GM12865 (cell line): ENCODE data around the gene RANGRF.

Experiments used
- DNase-seq: peaks from one replicate; pipeline ENCODE4 v3.0.0; 2010; ENCODE audit warnings: low read depth
- H3K4me3 ChIP-seq: 2 replicates; pipeline ENCODE4 v1.5.1; 2011; ENCODE audit warnings: mild to moderate bottlenecking, low read depth, low read length, control low read depth
- TF ChIP-seq, protein P1 (sequence below): IDR thresholded peaks from 2 replicates; pipeline ENCODE4 v1.5.1; 2011; ENCODE audit warnings: low read length, control low read depth, low read depth, inconsistent platforms; ENCODE audit not compliant: insufficient read depth; ENCODE audit errors: missing control alignments

The RANGRF gene

DNA sequence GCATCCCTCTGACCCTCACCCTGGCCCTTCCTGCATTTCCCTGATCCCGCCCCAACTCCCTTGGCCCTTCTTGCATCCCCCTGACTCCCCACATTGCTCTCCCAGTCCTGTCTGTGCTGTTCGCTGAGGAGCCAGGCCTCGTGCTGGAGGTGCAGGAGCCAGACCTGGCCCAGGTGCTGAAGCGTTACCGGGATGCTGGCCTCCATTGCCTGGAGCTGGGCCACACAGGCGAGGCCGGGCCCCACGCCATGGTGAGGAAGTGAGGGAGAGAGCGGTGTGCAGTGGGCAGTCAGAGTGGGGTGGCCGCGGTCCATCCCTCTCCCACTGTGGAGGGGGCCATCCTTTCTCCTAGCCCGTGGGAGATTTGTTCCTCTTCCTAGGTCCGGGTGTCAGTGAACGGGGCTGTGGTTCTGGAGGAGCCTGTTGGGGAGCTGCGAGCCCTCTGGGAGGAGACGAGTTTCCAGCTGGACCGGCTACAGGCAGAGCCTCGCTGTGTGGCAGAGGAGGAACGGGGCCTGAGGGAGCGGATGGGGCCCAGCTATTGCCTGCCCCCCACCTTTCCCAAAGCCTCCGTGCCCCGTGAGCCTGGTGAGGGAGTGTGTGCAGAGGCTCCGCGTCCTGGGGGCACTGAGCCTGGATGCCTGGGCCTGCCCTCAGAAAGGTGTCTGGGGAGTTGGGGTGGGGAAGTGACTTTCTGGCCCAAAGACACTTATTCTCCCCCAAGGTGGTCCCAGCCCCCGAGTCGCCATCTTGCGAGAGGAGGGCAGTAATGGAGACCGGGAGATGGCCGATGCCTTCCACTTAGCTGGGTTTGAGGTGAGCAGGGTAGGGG lies 21.6 kb upstream of the RANGRF start:
- DNase-seq, result no peak
- TF ChIP-seq, protein P1, sequence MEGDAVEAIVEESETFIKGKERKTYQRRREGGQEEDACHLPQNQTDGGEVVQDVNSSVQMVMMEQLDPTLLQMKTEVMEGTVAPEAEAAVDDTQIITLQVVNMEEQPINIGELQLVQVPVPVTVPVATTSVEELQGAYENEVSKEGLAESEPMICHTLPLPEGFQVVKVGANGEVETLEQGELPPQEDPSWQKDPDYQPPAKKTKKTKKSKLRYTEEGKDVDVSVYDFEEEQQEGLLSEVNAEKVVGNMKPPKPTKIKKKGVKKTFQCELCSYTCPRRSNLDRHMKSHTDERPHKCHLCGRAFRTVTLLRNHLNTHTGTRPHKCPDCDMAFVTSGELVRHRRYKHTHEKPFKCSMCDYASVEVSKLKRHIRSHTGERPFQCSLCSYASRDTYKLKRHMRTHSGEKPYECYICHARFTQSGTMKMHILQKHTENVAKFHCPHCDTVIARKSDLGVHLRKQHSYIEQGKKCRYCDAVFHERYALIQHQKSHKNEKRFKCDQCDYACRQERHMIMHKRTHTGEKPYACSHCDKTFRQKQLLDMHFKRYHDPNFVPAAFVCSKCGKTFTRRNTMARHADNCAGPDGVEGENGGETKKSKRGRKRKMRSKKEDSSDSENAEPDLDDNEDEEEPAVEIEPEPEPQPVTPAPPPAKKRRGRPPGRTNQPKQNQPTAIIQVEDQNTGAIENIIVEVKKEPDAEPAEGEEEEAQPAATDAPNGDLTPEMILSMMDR, result no peak
- H3K4me3 ChIP-seq, result no peak overlapping the region

DNA sequence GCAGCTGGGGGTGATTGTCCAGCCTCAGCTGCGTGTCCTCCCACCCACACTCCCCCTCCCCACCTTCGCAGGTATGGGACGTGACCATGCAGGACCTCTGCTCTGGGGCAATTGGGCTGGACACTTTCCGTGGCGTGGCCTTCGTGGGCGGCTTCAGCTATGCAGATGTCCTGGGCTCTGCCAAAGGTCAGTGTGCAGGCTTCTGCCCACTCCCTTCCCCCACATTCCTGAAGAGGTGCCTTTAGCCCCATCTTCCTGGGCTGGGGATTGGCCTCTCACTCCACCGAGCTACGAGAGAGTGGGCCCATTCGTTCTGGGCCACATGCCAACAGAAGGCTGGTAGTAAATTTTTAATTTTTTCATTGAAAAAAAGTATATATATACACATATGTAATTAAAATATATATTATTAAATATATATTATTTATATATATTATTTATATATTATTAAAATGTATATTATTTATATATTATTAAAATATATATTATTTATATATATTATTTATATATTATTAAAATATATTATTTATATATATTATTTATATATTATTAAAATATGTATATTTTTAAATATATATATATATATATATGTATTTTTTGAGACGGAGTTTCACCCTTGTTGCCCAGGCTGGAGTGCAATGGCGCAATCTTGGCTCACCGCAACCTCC lies 20.9 kb upstream of the RANGRF start:
- TF ChIP-seq, protein P1, result no peak
- H3K4me3 ChIP-seq, result no peak overlapping the region
- DNase-seq, result no peak

GRCh38 chr17:8268550-8269298 lies 19.7 kb upstream of the RANGRF start:
- no peak overlapping the region for H3K4me3 ChIP-seq
- TF ChIP-seq, protein P1, result no peak
- DNase-seq, result no peak

- no peak overlapping the region for H3K4me3 ChIP-seq
- TF ChIP-seq, protein P1, result no peak
- DNase-seq, result no peak
Measured at GRCh38 chr17:8272421-8272820, 16.0 kb upstream of the RANGRF start.

DNA sequence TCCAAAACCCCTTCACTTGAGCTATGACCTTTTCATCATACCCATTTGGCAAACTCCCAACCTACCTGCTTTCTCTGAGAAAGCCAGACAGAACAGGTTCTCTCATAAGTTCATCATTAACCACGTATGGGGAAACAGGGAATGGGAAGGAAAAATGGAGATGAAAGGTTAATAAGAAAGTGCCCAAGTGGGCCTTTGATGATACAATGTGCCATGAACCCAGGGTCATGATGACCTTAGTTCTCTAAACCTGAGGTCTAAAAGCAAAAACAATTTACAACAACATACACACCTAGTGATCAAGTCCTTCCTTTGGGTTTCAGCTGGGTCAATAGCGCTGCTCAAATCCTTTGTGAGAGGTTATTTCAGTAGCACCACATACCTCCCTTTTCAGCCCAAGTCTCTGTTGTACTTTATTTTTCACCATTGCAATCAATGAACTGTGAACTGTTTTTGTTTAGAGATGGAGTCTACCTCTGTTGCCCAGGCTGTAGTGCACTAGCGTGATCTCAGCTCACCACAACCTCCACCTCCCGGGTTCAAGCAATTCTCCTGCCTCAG lies 14.5 kb upstream of the RANGRF start:
- TF ChIP-seq, protein P1, result no peak
- DNase-seq, result no peak
- H3K4me3 ChIP-seq, result no peak overlapping the region

GRCh38 chr17:8274816-8275215 lies 13.7 kb upstream of the RANGRF start:
- no peak for DNase-seq
- TF ChIP-seq, protein P1, result no peak
- H3K4me3 ChIP-seq, result no peak overlapping the region
